ENCODE results near the gene NME3.

Gene NME3

DNA sequence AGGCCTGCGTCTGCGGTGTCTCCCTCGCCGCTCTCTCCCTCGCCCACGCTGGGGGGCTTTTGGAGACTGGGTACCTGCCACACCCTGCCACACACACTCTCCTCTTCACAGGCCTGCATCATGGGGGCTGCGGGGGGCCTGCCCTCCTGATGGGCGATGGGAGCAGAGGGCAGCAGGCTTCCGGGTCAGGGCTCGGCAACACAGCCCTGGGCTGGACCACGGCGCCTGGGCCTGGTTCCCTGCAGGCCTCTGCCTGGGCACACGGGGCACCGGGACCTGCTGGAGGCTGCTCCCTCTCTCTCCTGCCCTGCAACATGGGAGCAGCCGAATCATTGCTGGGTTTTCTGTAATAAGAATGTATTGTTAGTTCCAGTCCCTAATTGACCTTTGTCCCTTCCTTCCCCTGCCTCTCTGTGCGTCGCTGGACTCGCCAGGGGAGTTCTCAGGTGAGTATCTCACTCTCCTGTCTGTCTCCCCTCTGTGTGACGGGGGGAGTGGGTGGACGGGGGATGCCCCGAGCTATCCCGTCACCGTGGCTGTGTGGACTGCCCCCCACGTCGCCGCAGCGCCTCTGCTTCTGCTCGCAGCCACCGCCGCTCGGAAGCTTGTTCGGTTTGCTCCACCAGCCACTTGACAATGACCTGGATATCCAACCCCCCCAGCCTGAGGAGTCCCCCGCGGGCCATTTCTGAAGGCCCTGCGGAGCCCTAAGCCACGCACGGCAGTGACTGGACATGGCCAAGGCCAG, 13.5 kb downstream of the NME3 start:
- H3K4me3 ChIP-seq (ENCODE audit: low read length): no peak overlapping the region
- no peak for DNase-seq (ENCODE audit: low read depth)
- TF ChIP-seq, protein P1, sequence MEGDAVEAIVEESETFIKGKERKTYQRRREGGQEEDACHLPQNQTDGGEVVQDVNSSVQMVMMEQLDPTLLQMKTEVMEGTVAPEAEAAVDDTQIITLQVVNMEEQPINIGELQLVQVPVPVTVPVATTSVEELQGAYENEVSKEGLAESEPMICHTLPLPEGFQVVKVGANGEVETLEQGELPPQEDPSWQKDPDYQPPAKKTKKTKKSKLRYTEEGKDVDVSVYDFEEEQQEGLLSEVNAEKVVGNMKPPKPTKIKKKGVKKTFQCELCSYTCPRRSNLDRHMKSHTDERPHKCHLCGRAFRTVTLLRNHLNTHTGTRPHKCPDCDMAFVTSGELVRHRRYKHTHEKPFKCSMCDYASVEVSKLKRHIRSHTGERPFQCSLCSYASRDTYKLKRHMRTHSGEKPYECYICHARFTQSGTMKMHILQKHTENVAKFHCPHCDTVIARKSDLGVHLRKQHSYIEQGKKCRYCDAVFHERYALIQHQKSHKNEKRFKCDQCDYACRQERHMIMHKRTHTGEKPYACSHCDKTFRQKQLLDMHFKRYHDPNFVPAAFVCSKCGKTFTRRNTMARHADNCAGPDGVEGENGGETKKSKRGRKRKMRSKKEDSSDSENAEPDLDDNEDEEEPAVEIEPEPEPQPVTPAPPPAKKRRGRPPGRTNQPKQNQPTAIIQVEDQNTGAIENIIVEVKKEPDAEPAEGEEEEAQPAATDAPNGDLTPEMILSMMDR (conservative IDR thresholded peaks at IDR 0.05; ENCODE audit: low read length): no peak

GRCh38 chr16:1754204-1754603, 17.1 kb downstream of the NME3 start:
- no peak overlapping the region for H3K4me3 ChIP-seq (ENCODE audit: low read length)
- TF ChIP-seq, protein P1 (conservative IDR thresholded peaks at IDR 0.05; ENCODE audit: low read length): no peak
- no peak for DNase-seq (ENCODE audit: low read depth)

GRCh38 chr16:1752853-1753252, 18.5 kb downstream of the NME3 start:
- no peak for DNase-seq (ENCODE audit: low read depth)
- no peak overlapping the region for H3K4me3 ChIP-seq (ENCODE audit: low read length)
- TF ChIP-seq, protein P1 (conservative IDR thresholded peaks at IDR 0.05; ENCODE audit: low read length): no peak

GRCh38 chr16:1751946-1752345, 19.4 kb downstream of the NME3 start:
- DNase-seq (ENCODE audit: low read depth): no peak

GRCh38 chr16:1749152-1750117, 21.9 kb downstream of the NME3 start:
- TF ChIP-seq, protein P1 (conservative IDR thresholded peaks at IDR 0.05; ENCODE audit: low read length): no peak
- H3K4me3 ChIP-seq (ENCODE audit: low read length): no peak overlapping the region
- no peak for DNase-seq (ENCODE audit: low read depth)

More at GRCh38 chr16:1751946-1752345, 19.4 kb downstream of the NME3 start:
- no peak overlapping the region for H3K4me3 ChIP-seq (ENCODE audit: low read length)
- TF ChIP-seq, protein P1 (conservative IDR thresholded peaks at IDR 0.05; ENCODE audit: low read length): no peak

GRCh38 chr16:1747934-1748333, 23.4 kb downstream of the NME3 start:
- DNase-seq (ENCODE audit: low read depth): no peak
- TF ChIP-seq, protein P1 (conservative IDR thresholded peaks at IDR 0.05; ENCODE audit: low read length): no peak

More at GRCh38 chr16:1747934-1748333, 23.4 kb downstream of the NME3 start:
- H3K4me3 ChIP-seq (ENCODE audit: low read length): no peak overlapping the region
